GM12892 (cell line): ENCODE measurements around the gene EDA. TPM values are rescaled to one million over a fixed set of nuclear protein-coding genes. Genes with fewer than 3 reads are reported as not detected.

Experiments
- DNase-seq: peaks from one replicate; pipeline ENCODE4 v3.0.0; 2011; ENCODE audit not compliant: insufficient read length
- FAIRE-seq: peaks from 2 replicates; lab custom pipeline; 2011; peaks lifted over from hg19 to GRCh38; lab: Jason Lieb, UNC
- POLR2A ChIP-seq: IDR thresholded peaks from 2 replicates; pipeline ENCODE4 v1.6.1; 2011; ENCODE audit warnings: low read depth, low read length, control low read depth
- POLR2AphosphoS5 ChIP-seq: IDR thresholded peaks from 2 replicates; pipeline ENCODE4 v1.6.1; 2011; ENCODE audit warnings: low read depth, low read length, control low read depth
- TAF1 ChIP-seq: IDR thresholded peaks from 2 replicates; pipeline ENCODE4 v1.6.1; 2011; ENCODE audit warnings: low read depth, mild to moderate bottlenecking, control low read depth, low read length, borderline replicate concordance
- polyA plus RNA-seq: library from polyadenylated mRNA; unstranded; fragments of >200 nt; gene quantifications from one replicate; pipeline ENCODE4 v1.2.1, GENCODE V29; 2012; ENCODE audit warnings: missing spikeins, inconsistent platforms; ENCODE audit not compliant: missing spikeins

EDA gene
- not detected for polyA plus RNA-seq

DNA sequence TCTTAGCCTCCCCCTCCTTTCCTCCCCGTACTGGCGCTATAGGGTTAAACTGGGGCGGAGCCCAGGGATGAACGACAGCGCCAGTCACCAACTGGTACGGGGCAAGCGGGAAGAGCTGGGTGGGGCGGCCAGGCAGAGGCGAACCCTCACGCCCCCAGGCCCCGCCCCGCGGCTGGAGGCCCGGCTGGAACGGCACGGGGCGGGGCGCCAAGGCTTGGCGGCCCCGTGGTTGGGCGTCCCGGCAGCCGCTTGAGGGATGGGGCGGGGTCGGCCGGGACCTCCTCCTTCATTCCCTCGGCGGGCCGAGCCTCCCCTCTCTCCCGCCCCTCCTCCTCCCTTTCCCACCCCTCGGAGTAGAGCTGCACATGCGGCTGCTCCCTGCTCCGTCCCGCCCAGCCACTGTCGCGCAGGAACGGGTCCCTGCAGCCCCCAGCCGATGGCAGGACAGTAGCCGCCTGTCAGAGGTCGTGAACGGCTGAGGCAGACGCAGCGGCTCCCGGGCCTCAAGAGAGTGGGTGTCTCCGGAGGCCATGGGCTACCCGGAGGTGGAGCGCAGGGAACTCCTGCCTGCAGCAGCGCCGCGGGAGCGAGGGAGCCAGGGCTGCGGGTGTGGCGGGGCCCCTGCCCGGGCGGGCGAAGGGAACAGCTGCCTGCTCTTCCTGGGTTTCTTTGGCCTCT, at the start of gene EDA:
TSS of gene EDA (plus strand) at position 335 of the 678 bp plus-strand sequence.
- peak; percentile 10 for DNase-seq
- FAIRE-seq: no peak
- no peak for TF ChIP-seq POLR2A
- no peak for TF ChIP-seq TAF1
- no peak for TF ChIP-seq POLR2AphosphoS5

DNA sequence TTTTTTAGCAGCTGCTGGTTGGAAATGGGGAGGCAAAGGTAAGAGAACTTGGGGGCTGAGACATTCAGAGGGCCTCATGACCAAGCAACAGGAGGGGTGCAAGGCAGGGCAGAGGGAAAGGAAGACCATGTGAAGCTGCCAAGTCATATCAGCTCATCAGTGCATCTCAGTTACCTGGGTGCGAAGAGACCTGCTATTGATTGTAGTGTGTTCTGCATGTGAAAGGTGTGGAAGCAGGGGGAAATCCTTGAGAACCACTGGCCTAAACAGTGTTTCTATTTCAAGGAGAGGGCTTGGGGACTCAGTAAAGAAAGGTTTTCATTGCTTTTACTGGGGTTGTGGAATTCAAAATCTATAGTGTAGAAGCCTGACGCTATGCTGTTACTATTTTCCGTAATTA, 47.1 kb upstream of the EDA start:
- FAIRE-seq (no peak), DNase-seq (no peak)
- TF ChIP-seq POLR2A (no peak), POLR2AphosphoS5 (no peak), TAF1 (no peak)

DNA sequence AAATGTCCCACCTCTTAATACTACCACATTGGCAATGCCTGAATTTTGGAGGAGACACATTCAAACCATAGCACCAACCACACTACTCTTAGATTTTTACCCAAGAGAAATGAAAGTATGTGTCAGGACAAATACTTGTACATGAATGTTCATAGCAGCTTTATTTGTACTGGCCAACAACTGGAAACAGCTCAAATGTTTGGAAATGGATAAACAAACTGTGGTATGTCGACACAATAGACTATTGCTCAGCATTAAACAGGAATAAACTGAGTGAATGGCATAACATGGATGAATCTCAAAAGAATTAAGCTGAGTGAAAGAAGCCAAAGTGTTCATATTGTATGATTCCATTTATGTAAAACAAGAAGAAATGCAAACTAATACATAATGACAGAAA, 18.5 kb upstream of the EDA start:
- no peak for FAIRE-seq
- no peak for TF ChIP-seq POLR2AphosphoS5
- no peak for TF ChIP-seq POLR2A
- no peak for TF ChIP-seq TAF1
- DNase-seq: no peak

DNA sequence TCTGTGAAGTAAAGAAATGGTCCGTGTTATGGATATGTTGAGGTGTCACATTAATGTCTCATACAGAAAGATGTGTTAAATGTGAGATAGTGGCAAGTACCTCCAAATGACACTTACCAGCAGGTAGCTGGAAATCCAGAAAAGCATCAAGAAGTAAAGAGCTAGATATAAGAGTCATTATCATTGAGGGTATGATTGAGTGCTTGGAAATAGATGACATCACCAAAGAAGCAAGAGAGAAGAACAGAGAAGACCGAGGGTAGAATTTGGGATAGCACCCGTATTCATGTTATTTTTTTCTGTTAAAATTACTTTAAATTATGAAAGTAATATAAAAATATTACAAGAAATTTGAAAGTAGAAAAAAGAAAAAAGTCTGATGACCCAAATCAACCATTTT, 15.7 kb upstream of the EDA start:
- DNase-seq (no peak), FAIRE-seq (no peak)

DNA sequence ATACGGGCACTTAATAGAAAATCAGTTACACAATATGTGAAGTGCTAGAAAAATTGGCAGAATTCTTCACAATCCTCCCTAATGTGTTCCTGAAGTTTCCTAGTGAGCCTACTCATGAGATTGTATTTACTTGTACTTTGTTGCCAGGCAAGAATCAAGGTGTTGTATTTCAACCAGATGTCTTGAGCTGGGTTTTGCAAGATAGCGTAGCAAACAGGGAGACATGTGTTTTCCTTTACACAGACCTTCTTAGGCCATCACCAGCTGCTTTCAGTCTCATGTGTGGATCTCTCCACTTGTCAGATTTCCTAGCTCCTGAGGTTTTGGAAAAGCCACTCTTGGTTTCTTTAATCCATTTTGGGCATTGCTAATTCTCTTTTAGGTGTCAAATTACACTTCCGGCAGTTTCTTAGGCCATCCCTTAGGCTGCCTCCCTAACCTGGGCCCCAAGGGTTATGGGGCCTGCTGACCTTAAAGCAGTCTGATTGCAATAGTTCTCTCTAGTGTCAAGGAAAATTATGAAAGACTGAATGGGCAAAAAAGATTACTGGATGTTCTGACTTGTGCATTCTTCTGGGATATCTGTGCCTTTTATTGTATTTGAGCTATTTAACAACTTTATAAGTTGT, 12.2 kb upstream of the EDA start:
- no peak for FAIRE-seq
- TF ChIP-seq POLR2A (no peak), TAF1 (no peak), POLR2AphosphoS5 (no peak)
- no peak for DNase-seq

More for the DNA sequence above, 15.7 kb upstream of the EDA start:
- no peak for TF ChIP-seq POLR2AphosphoS5
- TF ChIP-seq POLR2A: no peak
- TF ChIP-seq TAF1: no peak

DNA sequence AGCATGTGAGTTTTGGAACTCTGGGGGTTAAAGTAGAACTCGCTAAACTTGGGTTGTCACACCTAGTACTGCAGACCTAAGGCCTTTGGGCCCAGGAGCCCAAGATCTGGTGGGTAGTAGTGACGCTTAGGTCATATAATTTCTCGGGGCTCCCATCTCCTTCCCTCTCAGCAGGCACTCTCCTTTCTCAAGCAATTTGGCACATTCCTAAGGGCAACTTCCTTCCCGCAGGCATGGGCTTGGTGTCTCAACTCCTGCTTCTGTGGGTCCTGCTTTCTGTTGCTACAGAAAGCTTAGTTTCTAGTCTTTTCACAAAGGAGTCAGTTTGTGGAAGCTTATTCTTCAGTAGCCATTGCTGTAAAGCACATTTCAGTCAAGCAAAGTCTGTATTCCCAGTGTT, 10.4 kb upstream of the EDA start:
- no peak for DNase-seq
- TF ChIP-seq POLR2AphosphoS5 (no peak), POLR2A (no peak), TAF1 (no peak)
- FAIRE-seq: no peak

DNA sequence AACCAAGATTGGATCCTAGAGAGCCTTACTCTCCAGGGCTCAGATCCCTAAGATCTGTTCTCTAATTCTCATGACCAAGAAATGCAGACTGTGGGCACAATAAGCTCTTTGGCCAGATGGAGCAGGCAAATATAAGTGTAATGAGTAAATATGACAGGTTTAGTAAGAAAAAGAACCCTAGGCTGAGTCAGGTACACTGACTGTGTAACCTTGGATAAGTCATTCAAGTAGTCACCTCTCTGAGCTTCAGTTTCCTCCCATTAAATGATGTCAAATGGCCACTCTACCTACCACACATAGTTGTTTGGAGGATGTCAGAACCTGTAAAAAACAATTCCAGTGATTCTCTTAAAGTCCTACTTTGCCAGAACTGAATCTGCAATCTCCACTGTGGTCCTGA, 8.3 kb upstream of the EDA start:
- TF ChIP-seq TAF1: no peak
- no peak for TF ChIP-seq POLR2A
- no peak for TF ChIP-seq POLR2AphosphoS5
- FAIRE-seq (no peak), DNase-seq (no peak)

DNA sequence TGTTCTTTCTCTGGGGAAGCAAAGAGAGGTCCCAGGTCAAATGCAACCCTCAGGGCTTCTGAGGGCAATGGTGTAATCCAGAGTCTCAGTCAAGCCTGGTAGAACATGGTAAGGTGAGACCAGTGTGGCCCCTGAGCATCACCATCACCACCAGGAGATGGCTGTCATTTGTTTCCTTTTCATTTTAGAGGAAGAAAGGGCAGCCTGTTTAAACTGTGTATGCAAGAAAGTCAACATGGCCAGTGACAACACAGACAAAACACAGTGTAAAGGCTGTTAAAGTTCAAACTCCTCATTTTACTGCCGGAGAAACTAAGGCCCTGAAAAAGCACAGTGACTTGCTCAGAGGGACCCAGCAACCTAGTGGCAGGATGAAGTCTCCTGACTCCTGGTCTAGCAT, 2.0 kb upstream of the EDA start:
- DNase-seq: no peak
- TF ChIP-seq TAF1 (no peak), POLR2AphosphoS5 (no peak), POLR2A (no peak)
- no peak for FAIRE-seq

DNA sequence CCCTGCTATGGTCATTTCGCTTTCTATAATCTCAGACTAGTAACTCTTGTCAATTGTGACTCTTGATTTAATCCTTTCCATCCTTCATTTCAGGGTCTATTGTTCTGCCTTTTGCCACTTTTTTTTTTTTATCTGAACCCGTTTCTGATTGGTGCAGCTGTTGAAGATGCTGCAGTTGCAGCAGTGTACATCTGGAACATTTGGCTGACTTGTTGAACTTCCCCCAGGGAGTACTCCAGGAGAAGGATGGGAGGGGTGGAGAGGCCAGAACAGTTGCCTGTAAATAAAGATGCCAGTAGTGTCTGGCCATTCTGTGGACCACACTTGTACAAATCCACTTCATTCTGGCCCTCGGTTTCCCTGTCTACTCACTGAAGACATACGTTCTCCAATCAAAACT, 1.0 kb upstream of the EDA start:
- DNase-seq: no peak
- TF ChIP-seq TAF1: no peak
- TF ChIP-seq POLR2A: no peak
- TF ChIP-seq POLR2AphosphoS5: no peak
- FAIRE-seq: no peak

DNA sequence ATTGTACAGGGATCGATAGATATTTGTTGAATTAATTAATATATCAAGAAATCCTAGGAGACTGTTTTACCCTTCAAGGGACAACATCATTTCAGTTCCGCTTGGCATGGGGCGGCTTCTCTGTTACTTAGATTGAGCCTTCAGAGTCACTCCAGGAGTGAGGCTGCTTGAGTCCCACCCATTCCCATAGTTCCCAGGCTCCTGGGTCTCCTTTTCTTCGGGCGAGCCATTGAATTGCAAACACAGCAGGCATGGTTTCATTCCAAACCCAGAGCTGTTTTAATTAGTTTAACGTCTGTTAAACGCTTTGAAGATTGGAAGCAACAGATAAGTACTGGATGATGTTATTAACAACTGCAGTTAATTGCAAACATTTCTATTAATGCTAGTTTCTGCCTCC, 571 bp upstream of the EDA start:
- no peak for FAIRE-seq
- TF ChIP-seq TAF1 (no peak), POLR2A (no peak), POLR2AphosphoS5 (no peak)
- no peak for DNase-seq

DNA sequence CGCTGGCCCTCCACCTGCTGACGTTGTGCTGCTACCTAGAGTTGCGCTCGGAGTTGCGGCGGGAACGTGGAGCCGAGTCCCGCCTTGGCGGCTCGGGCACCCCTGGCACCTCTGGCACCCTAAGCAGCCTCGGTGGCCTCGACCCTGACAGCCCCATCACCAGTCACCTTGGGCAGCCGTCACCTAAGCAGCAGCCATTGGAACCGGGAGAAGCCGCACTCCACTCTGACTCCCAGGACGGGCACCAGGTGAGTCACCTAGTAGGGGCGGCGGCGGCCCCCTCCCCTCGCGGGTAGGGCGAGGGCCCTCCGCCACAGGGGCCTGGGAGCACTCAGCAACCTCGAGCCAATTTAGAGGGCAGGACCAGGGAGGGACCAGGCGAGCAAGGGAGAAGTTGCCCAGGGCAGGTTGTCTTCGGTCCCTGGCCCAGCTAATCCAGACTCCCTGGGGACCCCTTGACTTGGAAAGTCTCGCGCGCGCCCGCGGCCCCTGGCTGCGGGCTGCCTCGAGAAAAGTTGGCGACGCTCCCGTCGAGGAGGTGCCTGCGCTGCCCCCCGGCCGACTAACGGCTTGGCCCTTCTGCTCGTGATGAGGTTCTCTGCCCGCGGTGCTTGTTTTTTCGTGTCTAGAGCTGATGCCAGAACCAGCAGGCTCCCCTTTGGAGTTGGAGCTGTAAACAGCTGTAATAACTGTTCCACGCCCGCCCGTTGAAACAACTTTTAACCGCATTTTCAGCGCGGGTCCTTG, 717 bp downstream of the EDA start:
- DNase-seq (peak; percentile 1), FAIRE-seq (no peak)
- no peak for TF ChIP-seq TAF1
- TF ChIP-seq POLR2A: no peak
- TF ChIP-seq POLR2AphosphoS5: no peak

DNA sequence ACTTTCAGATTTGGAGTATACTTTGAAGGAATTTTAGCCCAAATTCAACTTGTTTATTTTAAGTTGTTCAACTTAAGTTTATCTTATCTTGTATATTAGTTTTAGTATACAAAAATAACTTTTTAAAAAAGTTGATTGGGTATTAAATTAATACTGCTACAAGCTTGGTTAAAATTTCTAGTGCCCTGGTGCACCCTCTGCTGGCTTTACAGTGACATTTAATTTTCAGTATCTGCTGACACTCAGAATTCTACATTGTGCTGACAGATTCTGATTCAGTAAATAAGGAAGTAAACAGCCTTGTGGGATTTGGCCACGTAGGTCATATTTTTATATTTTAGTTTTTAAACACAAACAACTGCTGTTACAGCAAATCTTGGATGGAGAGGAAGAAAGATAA, 2.9 kb downstream of the EDA start:
- FAIRE-seq (no peak), DNase-seq (no peak)
- TF ChIP-seq TAF1 (no peak), POLR2A (no peak), POLR2AphosphoS5 (no peak)
